CD4-positive, CD25-positive, alpha-beta regulatory T cell (primary cell): ENCODE measurements around the gene QSOX1. TPM values are rescaled to one million over a fixed set of nuclear protein-coding genes. Genes with fewer than 3 reads are reported as not detected.
A peak's percentile ranks its signal among the peaks of the same experiment; 100 is the strongest.

ENCODE experiments used
- ATAC-seq, 2 donors: fragments of 150-1000 bp; cut with Tn5 transposase; one replicate each; pipeline ENCODE4 v1.10.0; 2021; ENCODE audit warnings: low read depth in 2 of 2, moderate number of reproducible peaks in 2 of 2, moderate library complexity in 1 of 2
- DNase-seq, 3 donors: peaks; one replicate each; pipeline versions ENCODE4 v3.0.0 to v3.0.0-alpha.2; 2012 to 2022; ENCODE audit warnings: mixed read lengths in 1 of 3
- H3K27ac ChIP-seq: one replicate; pipeline ENCODE4 v1.7.0; 2013; ENCODE audit warnings: mild to moderate bottlenecking, low read length; ENCODE audit not compliant: insufficient read depth, poor library complexity, severe bottlenecking
- H3K27me3 ChIP-seq: one replicate; pipeline ENCODE4 v1.7.0; 2013; ENCODE audit warnings: low read length; ENCODE audit not compliant: control insufficient read depth, insufficient read depth
- H3K36me3 ChIP-seq: one replicate; pipeline ENCODE4 v1.7.0; 2013; ENCODE audit warnings: mild to moderate bottlenecking, low read length, moderate library complexity; ENCODE audit not compliant: control insufficient read depth, insufficient read depth
- H3K4me1 ChIP-seq: 2 replicates; pipeline ENCODE4 v1.7.0; 2013; ENCODE audit warnings: mild to moderate bottlenecking, low read length; ENCODE audit not compliant: insufficient read depth, control insufficient read depth, poor library complexity, severe bottlenecking
- H3K4me3 ChIP-seq: one replicate; pipeline ENCODE4 v1.7.0; 2013; ENCODE audit warnings: low read depth, mild to moderate bottlenecking, low read length, moderate library complexity
- H3K9me3 ChIP-seq, 2 experiments: 1 replicate in 1 of 2; 2 replicates in 1 of 2; pipeline ENCODE4 v1.7.0; 2013; ENCODE audit warnings: low read length in 2 of 2, mild to moderate bottlenecking in 1 of 2, moderate library complexity in 1 of 2; ENCODE audit not compliant: control insufficient read depth in 2 of 2
- H3K27ac Mint-ChIP-seq, 3 donors: one replicate each; pipeline ENCODE4 v1.8.0; 2020 to 2022; ENCODE audit warnings: mild to moderate bottlenecking in 3 of 3, mixed read lengths in 3 of 3, moderate library complexity in 2 of 3
- H3K27me3 Mint-ChIP-seq: one replicate; pipeline ENCODE4 v1.8.0; 2022; ENCODE audit warnings: mild to moderate bottlenecking, mixed read lengths
- H3K36me3 Mint-ChIP-seq: one replicate; pipeline ENCODE4 v1.8.0; 2020; ENCODE audit warnings: mixed read lengths
- H3K4me1 Mint-ChIP-seq, 4 donors: one replicate each; pipeline ENCODE4 v1.8.0; 2020 to 2022; ENCODE audit warnings: mixed read lengths in 4 of 4, mild to moderate bottlenecking in 1 of 4
- H3K4me3 Mint-ChIP-seq, 4 donors: one replicate each; pipeline ENCODE4 v1.8.0; 2020 to 2022; ENCODE audit warnings: mild to moderate bottlenecking in 4 of 4, mixed read lengths in 4 of 4, moderate library complexity in 3 of 4
- H3K9me3 Mint-ChIP-seq, 7 donors: one replicate each; pipeline ENCODE4 v1.8.0; 2020 to 2022; ENCODE audit warnings: mixed read lengths in 7 of 7, mild to moderate bottlenecking in 3 of 7, moderate library complexity in 2 of 7
- polyA plus RNA-seq, 4 donors: library from polyadenylated mRNA; unstranded; fragments of 300-500 nt; fragmentation: Illumina TruSeq; gene quantifications; one replicate each; pipeline ENCODE4 v1.2.3, GENCODE V29; 2021
- total RNA-seq: library from RNA; stranded (reverse); gene quantifications from one replicate; pipeline ENCODE4 v1.2.3, GENCODE V29; 2022

QSOX1 gene
- total and polyA plus RNA-seq, 5 donors from 2014 or later = 8.4 to 19.9 (median 10.7) TPM

DNA sequence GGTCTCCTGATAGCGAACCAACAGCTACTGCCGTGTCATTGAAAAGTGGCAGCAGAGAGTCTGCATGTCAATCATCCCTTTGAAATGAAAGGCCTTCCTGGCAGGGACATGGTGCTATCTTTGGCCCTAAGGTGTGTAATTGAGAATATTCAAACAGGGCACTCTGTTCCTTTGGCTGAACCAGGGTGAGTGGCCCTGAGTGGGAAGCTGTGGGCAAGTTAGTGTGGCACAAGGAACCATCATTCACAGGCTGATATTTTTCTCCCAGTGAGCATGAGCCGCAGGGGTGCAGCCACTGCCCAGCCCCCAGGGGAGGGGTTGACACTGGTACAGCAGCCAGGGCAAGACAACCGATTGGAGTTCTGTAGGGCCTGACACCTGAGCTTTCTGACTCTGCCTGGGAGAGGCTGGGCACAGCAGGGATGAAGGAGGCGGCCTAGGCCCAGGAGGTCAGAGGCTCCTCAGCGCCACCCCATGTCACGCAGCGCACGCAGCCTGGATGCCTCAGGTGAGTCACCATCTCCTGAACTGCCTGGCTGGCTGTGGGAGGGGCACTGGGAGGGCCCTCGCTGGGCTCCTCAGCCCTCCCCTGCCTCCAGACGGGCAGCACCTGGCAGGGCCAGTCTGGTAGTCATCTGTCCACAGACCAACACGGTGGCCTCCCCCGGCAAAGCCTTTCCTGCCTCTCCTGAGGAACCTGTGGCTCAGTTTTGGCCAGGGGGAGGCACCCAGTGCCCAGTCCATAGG, 13.2 kb downstream of the QSOX1 start:
- DNase-seq = no peak
- Histone ChIP-seq H3K4me3 (no peak overlapping the region), H3K4me1 (no peaks in the 10 kb centered on the region), H3K27me3 (no peaks in the 10 kb centered on the region), H3K9me3 (no peaks in the 10 kb centered on the region), H3K36me3 (no peaks in the 10 kb centered on the region), H3K27ac (no peak overlapping the region)
- H3K4me1 Mint-ChIP-seq = peaks cover 4 to 11% (median 5%) of the 10 kb centered on the region in 4 donors
- peaks cover 3% of the 10 kb centered on the region for H3K36me3 Mint-ChIP-seq
- no peaks in the 10 kb centered on the region for H3K9me3 Mint-ChIP-seq
- no peak for ATAC-seq
- no peak overlapping the region for H3K4me3 Mint-ChIP-seq
- H3K27ac Mint-ChIP-seq = no peak overlapping the region
- H3K27me3 Mint-ChIP-seq = no peaks in the 10 kb centered on the region

DNA sequence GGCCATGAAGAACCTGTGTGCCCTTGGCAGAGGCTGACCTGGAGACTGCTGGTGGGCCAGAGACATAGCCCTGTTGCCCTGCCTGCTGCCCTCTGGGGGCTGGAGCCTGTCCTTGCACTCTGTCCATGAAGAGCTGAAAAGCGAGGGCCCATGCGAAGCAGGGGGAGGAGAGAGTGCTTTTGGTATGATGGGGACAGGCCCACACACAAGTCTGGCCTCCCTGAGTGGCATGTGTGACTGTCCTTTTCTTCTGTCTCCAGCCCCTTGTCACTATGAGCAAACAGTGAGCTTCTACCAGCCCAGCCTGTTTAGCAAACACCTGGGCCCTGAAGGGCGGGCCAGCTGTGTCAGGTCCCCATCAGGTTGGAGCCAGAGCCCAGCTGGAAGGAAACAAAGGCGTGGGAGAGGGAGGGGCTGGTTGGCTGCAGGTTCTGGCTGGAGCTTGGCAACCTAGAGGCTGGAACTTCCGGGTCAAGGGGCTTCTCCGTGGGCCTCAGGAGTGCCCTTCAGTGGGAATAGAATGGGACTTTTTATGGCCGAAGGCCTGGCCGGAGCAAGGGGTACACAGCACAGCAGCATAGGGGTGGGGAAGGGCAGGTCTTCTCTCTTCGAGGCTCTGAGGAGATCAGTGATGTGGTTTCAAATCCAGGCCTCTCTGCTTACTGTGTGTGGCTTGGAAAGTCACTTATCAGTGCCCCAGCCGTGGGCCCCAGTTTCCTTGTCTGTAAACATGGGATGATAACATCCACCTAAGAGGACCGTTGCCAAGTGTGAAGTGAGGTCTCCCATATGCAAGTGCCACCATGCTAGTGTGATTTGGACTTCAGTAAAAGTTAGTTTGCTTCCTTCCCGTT, 14.3 kb downstream of the QSOX1 start:
- DNase-seq (peak in 2 of 3 donors; percentile 29 to 48), ATAC-seq (peak; percentile 57 to 66)
- H3K27me3 ChIP-seq = no peaks in the 10 kb centered on the region
- no peaks in the 10 kb centered on the region for H3K9me3 Mint-ChIP-seq
- H3K27ac Mint-ChIP-seq = peak overlapping the region in 2 of 3 donors; percentile 46 to 73
- H3K36me3 Mint-ChIP-seq = peaks cover 5% of the 10 kb centered on the region
- peaks cover 0 to 7% (median 3%) of the 10 kb centered on the region in 4 donors for H3K4me1 Mint-ChIP-seq
- no peaks in the 10 kb centered on the region for H3K4me1 ChIP-seq
- H3K27ac ChIP-seq = no peak overlapping the region
- H3K4me3 Mint-ChIP-seq = no peak overlapping the region
- no peaks in the 10 kb centered on the region for H3K9me3 ChIP-seq
- no peaks in the 10 kb centered on the region for H3K36me3 ChIP-seq
- H3K4me3 ChIP-seq = no peak overlapping the region
- no peaks in the 10 kb centered on the region for H3K27me3 Mint-ChIP-seq

DNA sequence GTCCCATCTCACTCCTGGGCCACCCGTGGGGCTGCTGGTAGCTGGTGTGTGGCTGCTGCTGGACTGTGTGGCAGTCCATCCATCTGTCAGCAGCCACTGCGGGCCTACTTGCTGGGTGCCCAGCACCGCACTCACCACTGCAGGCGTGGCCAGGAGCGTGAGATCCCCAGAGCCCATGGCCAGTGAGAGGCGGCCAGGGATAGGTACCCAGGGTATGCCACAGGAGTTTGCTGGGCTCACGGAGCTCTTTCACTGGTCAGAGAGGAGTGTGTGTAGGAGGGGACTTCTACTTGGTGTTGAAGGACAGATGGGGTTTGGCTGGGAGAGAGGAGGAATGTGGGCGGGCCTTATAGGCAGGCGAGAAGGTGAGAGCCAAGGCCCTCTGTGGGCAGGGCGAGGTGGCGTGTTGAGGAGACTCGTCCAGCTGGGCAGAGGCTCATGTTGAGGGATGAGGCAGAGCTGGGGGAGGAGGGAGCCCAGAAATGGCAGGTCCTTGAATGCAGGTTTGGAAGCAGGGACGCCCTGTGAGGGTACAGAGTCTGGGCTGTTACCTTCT, 15.0 kb downstream of the QSOX1 start:
- H3K27me3 Mint-ChIP-seq = no peaks in the 10 kb centered on the region
- no peak overlapping the region for H3K27ac ChIP-seq
- H3K9me3 ChIP-seq = no peaks in the 10 kb centered on the region
- H3K36me3 ChIP-seq = no peaks in the 10 kb centered on the region
- H3K9me3 Mint-ChIP-seq = no peaks in the 10 kb centered on the region
- ATAC-seq = no peak
- H3K4me1 ChIP-seq = no peaks in the 10 kb centered on the region
- no peak for DNase-seq
- H3K4me3 Mint-ChIP-seq = peak overlapping the region in 1 of 4 donors; percentile 31
- no peak overlapping the region for H3K4me3 ChIP-seq
- H3K27me3 ChIP-seq = no peaks in the 10 kb centered on the region
- peak overlapping the region in 1 of 3 donors; percentile 73 for H3K27ac Mint-ChIP-seq
- H3K36me3 Mint-ChIP-seq = peaks cover 5% of the 10 kb centered on the region
- peaks cover 0 to 4% (median 3%) of the 10 kb centered on the region in 4 donors for H3K4me1 Mint-ChIP-seq

DNA sequence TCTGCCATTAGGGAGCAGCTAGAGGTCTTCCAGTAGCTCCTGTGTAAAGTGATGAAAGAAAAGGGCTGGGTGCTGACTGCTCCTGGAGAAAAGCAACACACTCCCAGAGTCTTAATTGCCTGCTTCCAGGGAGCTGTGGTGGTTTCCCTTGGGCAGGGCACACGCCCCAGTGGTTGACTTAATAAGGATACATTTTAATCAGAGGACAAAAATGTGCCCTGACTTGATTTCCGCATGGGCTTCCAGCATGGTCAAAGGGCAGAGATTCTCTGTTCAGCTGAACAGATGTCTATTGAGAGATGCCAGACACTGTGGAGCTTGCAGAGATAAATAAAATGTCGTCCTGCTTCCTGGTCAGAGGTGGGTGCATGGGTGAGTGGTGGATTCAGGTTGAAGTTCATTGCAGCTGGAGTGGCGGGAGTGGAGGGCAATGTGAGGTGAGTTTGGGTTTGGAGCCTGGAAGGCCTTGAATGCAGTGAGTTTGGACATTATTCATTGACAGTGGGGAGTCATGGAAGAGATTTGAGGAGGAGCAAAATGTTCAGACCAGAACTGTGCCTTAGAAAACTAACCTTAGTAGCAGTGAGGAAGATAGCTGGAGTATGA, 16.0 kb downstream of the QSOX1 start:
- Mint-ChIP-seq H3K27me3 (no peaks in the 10 kb centered on the region), H3K36me3 (peaks cover 5% of the 10 kb centered on the region), H3K4me1 (peaks cover 0 to 4% (median 2%) of the 10 kb centered on the region in 4 donors), H3K9me3 (no peaks in the 10 kb centered on the region), H3K4me3 (no peak overlapping the region), H3K27ac (peak overlapping the region in 2 of 3 donors; percentile 52 to 73)
- H3K9me3 ChIP-seq = no peaks in the 10 kb centered on the region
- no peak for DNase-seq
- no peaks in the 10 kb centered on the region for H3K27me3 ChIP-seq
- no peaks in the 10 kb centered on the region for H3K4me1 ChIP-seq
- no peak for ATAC-seq
- H3K27ac ChIP-seq = no peak overlapping the region
- H3K36me3 ChIP-seq = no peaks in the 10 kb centered on the region
- H3K4me3 ChIP-seq = no peak overlapping the region

DNA sequence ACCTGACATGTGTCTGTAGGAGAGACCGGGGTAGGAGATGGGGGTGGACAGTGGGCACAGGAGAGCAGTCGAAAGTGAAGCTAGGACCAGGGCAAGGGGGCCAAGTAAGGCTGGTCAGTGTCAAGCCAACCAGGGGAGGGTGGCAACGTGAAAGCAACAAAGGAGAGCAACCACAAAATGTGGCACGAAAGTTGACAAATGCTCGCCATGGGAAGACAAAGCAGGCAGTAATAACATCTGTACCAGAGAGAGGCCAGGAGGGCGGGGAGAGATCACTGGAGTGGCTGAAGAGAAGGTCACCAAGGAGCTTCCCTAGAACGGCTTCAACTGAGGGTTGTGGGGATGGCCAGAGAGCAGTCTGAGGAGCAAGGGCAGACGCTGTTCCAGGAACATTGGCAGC, 17.0 kb downstream of the QSOX1 start:
- no peak overlapping the region for H3K4me3 Mint-ChIP-seq
- no peak overlapping the region for H3K4me3 ChIP-seq
- no peaks in the 10 kb centered on the region for H3K9me3 ChIP-seq
- H3K27me3 Mint-ChIP-seq = no peaks in the 10 kb centered on the region
- H3K27me3 ChIP-seq = no peaks in the 10 kb centered on the region
- peak overlapping the region in 1 of 3 donors; percentile 65 for H3K27ac Mint-ChIP-seq
- H3K27ac ChIP-seq = no peak overlapping the region
- H3K36me3 Mint-ChIP-seq = peaks cover 5% of the 10 kb centered on the region
- no peaks in the 10 kb centered on the region for H3K4me1 ChIP-seq
- H3K4me1 Mint-ChIP-seq = peaks cover 0 to 4% (median 2%) of the 10 kb centered on the region in 4 donors
- no peak for DNase-seq
- no peak for ATAC-seq
- H3K9me3 Mint-ChIP-seq = no peaks in the 10 kb centered on the region
- H3K36me3 ChIP-seq = no peaks in the 10 kb centered on the region

DNA sequence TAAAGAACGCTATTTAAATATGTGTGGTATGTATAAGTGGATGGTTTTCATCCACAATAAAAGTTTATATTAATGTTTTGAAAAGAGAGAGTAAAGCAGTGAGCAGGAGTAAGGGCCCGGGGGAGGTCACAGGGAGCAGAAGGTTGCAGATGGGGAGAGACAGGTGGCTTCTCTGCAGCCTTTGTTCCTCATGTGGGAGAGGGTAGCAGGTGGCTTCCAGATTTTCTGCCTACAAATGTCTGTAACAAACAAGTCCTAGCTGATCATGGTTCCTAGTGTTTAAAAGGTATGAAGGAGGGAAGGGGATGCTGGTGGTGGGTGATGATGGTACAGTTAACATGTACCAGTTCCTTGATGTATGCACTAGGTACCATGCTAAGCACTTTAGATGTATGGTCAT, 18.8 kb downstream of the QSOX1 start:
- Histone ChIP-seq H3K27ac (no peak overlapping the region), H3K4me3 (no peak overlapping the region), H3K27me3 (no peaks in the 10 kb centered on the region), H3K9me3 (no peaks in the 10 kb centered on the region), H3K4me1 (no peaks in the 10 kb centered on the region), H3K36me3 (no peaks in the 10 kb centered on the region)
- H3K27me3 Mint-ChIP-seq = no peaks in the 10 kb centered on the region
- no peak overlapping the region for H3K4me3 Mint-ChIP-seq
- DNase-seq (no peak), ATAC-seq (no peak)
- peaks cover 5% of the 10 kb centered on the region for H3K36me3 Mint-ChIP-seq
- no peaks in the 10 kb centered on the region for H3K9me3 Mint-ChIP-seq
- peaks cover 0 to 4% (median 2%) of the 10 kb centered on the region in 4 donors for H3K4me1 Mint-ChIP-seq
- H3K27ac Mint-ChIP-seq = no peak overlapping the region

DNA sequence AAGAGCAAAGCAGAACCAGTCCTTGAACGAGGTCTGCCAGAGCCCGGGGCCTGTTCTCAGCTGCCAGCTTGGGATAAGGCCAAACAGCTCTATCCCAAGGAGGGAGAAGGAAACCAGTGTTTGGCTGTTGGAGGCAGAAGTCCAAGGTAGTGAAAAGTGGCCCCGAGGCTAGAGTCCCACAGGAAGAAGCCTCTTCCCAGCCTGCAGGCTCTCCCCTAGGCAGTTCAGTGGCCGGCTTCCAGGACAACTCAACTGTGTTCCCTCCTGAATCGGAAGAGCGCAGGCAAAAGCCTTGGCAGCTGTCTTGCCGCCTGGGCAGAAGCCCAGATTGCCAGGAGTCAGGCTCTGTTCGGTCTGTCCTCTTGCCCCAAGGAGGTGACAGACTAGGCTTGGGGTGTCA, 19.3 kb downstream of the QSOX1 start:
- Mint-ChIP-seq H3K27me3 (no peaks in the 10 kb centered on the region), H3K36me3 (peaks cover 7% of the 10 kb centered on the region), H3K9me3 (no peaks in the 10 kb centered on the region), H3K4me3 (no peak overlapping the region), H3K4me1 (peaks cover 0 to 4% (median 3%) of the 10 kb centered on the region in 4 donors), H3K27ac (no peak overlapping the region)
- H3K27ac ChIP-seq = no peak overlapping the region
- no peak overlapping the region for H3K4me3 ChIP-seq
- no peak for DNase-seq
- no peak for ATAC-seq
- no peaks in the 10 kb centered on the region for H3K4me1 ChIP-seq
- H3K27me3 ChIP-seq = no peaks in the 10 kb centered on the region
- H3K36me3 ChIP-seq = no peaks in the 10 kb centered on the region
- no peaks in the 10 kb centered on the region for H3K9me3 ChIP-seq
